ENCODE measurements around the gene LYPD8.

Gene LYPD8

DNA sequence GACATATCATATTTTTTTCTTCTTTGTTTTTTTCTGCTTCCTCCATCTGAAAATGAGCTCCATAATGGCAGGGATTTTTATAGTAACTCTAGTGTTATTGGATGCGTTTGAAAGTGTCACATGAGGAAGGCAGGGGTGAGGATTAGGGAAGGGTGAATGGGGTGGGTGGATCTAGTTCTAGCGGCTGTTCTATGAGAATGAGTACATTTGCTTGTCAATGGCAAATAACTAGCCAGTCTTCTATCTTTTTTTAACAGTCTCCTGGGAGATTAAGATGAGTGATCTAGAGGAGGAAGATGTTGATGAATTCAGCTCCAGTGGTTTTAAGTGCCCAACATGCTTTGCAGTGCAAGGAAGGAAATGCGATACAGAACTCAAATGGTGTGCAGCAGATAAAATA, 58.8 kb downstream of the LYPD8 start:
- DNase-seq: no peak

DNA sequence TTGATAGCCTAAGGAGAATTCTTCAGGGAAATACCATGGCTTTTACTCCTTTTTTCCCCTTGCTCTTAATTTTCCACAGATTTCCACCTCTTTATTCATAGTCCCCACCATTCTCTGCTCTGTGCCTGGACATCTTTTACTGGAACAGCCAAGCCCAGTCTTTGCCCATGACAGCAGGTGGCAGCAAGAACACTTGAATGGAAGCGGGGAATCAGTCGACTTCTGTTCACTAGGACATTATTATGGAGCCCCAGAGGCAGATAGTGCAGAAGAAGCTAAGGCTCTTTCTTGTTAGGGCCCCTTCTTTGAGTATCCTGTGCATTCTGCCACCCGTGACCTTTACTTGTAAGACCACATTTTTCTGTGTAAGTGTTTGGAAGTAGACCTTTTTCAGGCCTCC, 59.3 kb downstream of the LYPD8 start:
- DNase-seq: no peak

DNA sequence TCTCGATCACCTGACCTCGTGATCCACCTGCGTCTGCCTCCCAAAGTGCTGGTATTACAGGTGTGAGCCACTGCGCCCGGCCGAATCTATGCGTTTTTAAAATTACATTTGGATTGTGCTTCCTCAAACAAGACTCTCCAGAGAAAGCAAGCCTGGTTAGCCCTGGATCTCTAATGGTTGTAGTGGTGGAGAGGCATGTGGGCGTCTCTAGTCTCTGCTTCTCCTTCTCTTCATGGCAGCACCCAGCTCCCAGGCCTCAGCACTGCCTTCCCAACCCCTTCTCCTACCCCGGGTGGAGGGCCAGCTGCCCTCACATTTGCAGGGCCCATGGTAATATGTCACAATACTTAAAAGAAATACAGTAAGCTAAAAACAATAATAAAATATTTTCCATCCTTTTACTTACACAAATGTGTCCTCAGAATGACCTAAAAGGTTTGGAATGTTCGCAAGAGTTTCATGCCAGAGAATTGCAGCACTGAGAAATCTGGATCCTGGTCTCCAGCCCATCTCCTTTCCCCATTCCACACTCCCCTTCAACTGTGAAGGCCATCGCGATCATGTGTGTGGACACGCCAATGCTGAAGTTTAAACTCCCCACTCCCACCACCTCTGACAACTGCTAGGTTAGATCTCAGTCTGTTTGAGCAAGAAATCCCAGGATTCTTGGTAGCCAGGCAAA, 60.0 kb downstream of the LYPD8 start:
- no peak for DNase-seq

DNA sequence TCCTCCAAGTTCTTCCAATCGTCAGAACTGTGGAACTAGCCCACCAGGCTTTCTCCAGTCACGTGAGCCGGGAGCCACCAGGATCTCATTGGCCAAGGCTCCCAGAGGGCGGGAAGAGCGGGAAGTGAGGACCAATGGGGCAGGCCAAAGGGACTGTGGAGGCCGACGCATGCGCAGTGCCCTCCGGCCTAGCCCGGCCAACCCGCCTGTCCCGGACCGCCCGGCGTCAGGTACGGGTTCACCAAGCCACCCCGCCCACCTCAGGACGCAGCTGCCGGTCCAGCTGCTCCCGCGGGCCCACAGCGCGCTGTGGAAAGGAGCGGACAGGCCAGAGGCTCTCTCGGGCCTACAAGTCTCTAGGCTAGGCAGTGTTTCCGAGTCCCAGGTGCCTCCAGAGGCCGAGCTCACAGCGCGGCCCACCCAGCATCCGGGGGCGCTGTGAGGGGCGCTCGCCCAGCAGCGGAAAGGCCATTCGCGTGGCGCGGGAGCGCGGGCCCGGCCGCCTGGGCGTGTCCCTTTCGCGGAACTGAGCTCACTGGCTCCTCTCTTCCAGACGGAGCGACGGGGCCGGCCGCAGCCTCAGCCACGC, 63.9 kb downstream of the LYPD8 start:
- DNase-seq: no peak

Measured in stimulated activated CD8-positive, alpha-beta memory T cell treated with anti-CD3 and anti-CD28 coated beads, Interleukin-4, amount 100 ng/mL, for 48 hours (primary cell).